Gastroesophageal sphincter (tissue), 3 donors: ENCODE data around the gene DNA2.
"Not testable (repeated sequence)": the region's sequence is repeated elsewhere in the genome, so short reads cannot be mapped to it uniquely, and the experiment has no call there.

Experiments used
- CTCF ChIP-seq, 4 experiments: fragments of 200-600 bp in 2 of 4; fragments of 450-650 bp in 2 of 4; sonication (generic) in 1 of 4; IDR thresholded peaks; one replicate each; pipeline ENCODE4 v1.5.1; 2017 to 2019; ENCODE audit warnings: antibody characterized with exemption in 4 of 4, mild to moderate bottlenecking in 2 of 4, moderate library complexity in 2 of 4
- EP300 ChIP-seq: sonication (generic); formaldehyde crosslinking; IDR thresholded peaks from one replicate; pipeline ENCODE4 v1.6.1; 2017; ENCODE audit warnings: antibody characterized with exemption, mild to moderate bottlenecking

- TF ChIP-seq CTCF (IDR thresholded peaks at IDR 0.05); EP300: not testable (repeated sequence)
Observed at GRCh38 chr10:68518609-68519008, 46.8 kb upstream of the DNA2 start.
